GM21390 (cell line): ENCODE data around the gene ZNF423.

Experiments
- ATAC-seq: cut with Tn5 transposase; IDR thresholded peaks from one replicate; pipeline ENCODE4 v1.9.1; 2021; ENCODE audit not compliant: unreplicated experiment

ZNF423 gene

GRCh38 chr16:49467540-49468372 lies 388.2 kb downstream of the ZNF423 start:
- no peak for ATAC-seq

GRCh38 chr16:49466881-49467280 lies 389.0 kb downstream of the ZNF423 start:
- no peak for ATAC-seq

- ATAC-seq, result no peak
Measured at GRCh38 chr16:49466529-49466831, 389.4 kb downstream of the ZNF423 start.

GRCh38 chr16:49465661-49466528 lies 390.0 kb downstream of the ZNF423 start:
- no peak for ATAC-seq

DNA sequence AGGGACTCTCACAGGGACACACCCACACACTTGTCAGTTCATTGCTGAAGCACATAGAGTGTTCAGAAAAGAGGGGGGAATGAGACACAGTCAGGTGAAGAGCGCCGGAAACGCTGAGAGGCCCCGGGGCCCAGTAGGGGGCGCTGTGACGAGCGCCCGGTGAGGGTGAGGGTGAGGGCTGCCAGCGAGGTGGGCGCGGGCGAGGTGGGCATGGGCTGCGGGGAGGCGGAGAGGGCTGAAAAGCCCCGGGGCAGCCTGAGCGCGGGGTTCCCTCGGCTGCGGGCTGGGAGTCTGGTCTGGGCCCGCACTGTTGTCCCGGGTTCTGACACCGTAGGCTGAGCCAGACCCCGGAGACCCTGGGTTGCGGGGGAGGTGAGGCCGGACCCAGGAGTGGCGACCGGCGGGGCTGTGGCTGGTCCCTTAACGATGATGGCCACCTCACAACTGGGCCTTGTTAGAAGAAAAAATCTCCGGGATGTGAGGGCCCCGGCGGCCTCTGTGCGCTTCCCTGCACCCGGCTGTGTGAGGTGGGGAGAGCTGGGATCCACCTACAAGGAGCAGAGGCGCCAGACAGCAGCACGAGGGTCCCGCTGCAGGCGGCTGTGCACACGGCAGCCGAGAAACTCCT lies 390.9 kb downstream of the ZNF423 start:
- no peak for ATAC-seq

DNA sequence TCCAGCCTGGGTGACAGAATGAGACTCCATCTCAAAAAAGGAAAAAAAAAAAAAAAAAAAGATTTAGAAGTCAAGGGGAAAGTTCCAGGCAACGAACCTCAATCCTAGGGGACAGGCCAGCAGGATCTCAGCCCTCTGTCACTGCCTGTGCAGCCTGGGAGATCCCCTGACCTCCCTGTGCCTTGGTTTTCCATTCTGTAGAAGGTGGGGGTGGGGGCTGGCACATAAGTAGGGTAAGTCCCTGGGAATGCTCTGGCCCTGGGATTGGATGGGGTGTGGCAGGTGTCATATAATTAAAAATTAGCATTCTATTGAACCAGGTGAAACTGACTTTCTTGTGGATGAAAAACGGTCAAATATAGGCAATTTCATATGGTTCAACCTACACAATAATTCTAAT lies 391.8 kb downstream of the ZNF423 start:
- no peak for ATAC-seq

DNA sequence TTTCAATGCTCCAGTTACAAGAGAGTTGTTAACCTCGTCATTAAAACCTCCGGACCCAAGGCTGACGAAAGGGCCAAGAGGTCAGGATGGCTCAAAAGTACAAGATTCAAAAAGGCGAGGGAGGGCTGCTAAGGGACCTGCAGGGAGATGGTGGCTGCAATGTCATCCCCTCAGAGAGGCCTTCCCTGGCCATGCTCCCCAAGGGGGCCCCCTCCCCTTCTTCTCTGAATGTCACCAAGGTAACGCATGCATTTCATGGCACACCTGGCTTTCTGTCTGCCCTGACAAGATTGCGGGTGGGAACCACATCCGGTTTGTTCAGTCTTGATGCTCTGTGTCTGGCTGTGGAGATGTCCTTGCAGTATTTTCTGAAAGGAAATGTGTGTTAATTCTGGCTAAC lies 392.4 kb downstream of the ZNF423 start:
- peak; percentile 98 for ATAC-seq

DNA sequence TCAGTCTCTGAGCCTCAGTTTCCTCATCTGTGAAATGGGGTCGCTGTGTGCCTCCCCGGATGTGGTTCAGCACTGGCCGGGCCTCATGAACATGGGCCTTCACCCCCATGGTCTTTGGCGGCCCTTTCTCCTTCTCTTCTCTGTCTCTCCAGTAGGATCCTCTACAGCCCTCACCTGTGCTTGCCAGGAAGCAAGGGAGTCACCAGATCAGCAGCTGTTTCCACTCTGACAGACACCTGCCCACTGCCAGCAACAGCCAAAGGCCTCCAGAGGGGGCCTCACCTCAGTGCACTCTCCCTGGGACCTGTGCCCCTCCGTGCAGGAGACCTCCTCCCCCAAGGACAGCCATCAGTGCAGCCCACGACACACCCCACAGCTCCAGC lies 392.9 kb downstream of the ZNF423 start:
- ATAC-seq, result no peak

GRCh38 chr16:49462362-49462988 lies 393.4 kb downstream of the ZNF423 start:
- no peak for ATAC-seq

- no peak for ATAC-seq
Measured at GRCh38 chr16:49461517-49461951, 394.4 kb downstream of the ZNF423 start.

- no peak for ATAC-seq
Measured at GRCh38 chr16:49460786-49461470, 395.0 kb downstream of the ZNF423 start.

DNA sequence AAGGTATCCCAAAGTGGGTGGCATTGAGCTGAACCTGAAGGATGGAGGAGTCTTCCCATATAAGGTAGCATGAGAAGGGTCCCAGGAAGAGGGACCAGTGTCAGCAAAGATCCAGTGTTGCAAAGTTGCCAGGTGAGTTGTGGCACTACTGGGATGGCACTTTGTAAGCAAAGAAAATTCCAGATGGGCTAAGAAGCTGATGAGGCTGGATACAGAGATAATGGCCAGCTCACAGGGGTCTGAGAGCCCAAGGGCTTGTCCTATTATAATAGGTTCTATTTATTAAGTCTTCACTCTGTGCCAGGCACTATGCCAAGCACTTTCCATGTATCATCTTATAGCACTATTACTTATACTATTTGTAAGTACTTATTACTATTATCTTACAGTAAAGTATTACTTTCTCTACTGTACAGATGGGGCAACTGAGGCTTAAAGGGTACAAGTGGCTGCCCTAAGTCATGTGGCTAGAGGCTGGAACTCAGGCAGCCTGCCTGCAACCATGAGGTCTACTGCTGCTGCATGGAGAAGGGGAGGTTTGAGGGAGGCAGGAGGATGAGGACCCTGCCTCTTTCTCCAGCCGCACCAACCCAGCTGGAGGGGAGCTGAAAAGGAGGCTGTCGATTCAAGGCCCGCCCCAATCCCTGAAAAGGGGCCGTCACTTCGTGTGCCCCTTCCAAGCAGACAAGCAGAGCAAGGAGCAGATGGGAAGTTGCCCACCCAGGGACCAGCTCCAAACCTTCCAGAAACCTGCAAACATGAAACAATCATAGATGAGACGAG lies 395.8 kb downstream of the ZNF423 start:
- no peak for ATAC-seq

GRCh38 chr16:49458656-49459445 lies 397.1 kb downstream of the ZNF423 start:
- ATAC-seq, result no peak

GRCh38 chr16:49458243-49458642 lies 397.7 kb downstream of the ZNF423 start:
- no peak for ATAC-seq

- no peak for ATAC-seq
Measured at GRCh38 chr16:49457196-49457595, 398.7 kb downstream of the ZNF423 start.

GRCh38 chr16:49456763-49457162 lies 399.1 kb downstream of the ZNF423 start:
- ATAC-seq, result no peak

DNA sequence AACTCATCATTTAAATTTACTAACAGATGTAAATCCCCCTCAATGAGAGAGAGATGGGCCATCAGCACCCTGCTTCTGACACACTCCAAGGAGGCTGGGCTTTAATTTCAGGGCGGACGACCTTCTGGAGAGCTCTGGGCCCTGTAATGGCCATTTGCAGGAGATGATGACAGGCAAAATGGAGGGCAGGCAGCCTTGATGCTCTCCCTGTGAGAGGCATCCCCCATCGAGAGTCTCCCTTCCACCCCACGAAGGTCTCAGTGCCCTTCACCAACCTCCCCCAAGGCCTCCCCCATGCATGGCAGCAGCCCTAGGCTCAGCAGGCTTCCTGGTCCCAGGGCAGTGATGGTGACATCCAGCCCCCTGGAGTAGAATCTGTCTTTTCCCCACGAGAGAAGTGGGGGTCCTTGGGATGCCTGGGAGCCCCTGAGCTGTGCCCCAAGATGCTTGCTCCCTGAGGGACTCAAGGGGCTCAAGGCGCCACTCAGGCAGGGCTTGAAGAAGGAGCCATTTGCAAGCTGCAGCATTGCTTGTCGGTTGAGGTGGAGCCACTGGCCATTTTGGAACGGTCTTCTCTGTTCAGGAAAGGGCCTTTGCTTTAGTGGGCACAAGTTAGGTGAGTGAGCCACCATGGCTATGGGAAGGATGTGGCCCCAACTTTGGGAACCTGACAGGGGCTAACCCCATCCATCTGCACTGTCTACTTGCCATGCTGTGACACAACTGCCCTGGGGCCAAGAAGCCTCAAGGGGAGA lies 399.7 kb downstream of the ZNF423 start:
- no peak for ATAC-seq

- ATAC-seq, result no peak
Measured at GRCh38 chr16:49455181-49455990, 400.5 kb downstream of the ZNF423 start.
